Spleen (tissue), 11 donors: ENCODE measurements around the gene IQSEC1. TPM values are rescaled to one million over a fixed set of nuclear protein-coding genes. Genes with fewer than 3 reads are reported as not detected.

ENCODE experiments used
- DNase-seq: peaks from one replicate; pipeline ENCODE4 v3.0.0-alpha.2; 2020
- H3K27ac ChIP-seq, 8 donors: fragments of 200-600 bp; sonication (generic) in 7 of 8; 1 replicate in 4 of 8; 2 replicates in 4 of 8; pipeline versions ENCODE4 v1.5.0 to v1.8.0; 2016 to 2021; ENCODE audit warnings: inconsistent platforms in 4 of 8, mild to moderate bottlenecking in 4 of 8, moderate library complexity in 1 of 8
- H3K27me3 ChIP-seq, 7 donors: fragments of 200-600 bp; sonication (generic) in 6 of 7; replicated peaks in 1 of 7; 1 replicate in 4 of 7; 2 replicates in 3 of 7; pipeline versions ENCODE4 v1.5.0 to v1.8.0; 2016 to 2021; ENCODE audit warnings: inconsistent platforms in 3 of 7, mild to moderate bottlenecking in 1 of 7
- H3K36me3 ChIP-seq, 6 donors: fragments of 200-600 bp; sonication (generic) in 5 of 6; 1 replicate in 4 of 6; 2 replicates in 2 of 6; pipeline versions ENCODE4 v1.5.0 to v1.8.0; 2016 to 2021; ENCODE audit warnings: inconsistent platforms in 2 of 6
- H3K4me1 ChIP-seq, 6 donors: fragments of 200-600 bp; sonication (generic) in 5 of 6; 1 replicate in 3 of 6; 2 replicates in 3 of 6; pipeline versions ENCODE4 v1.5.0 to v1.8.0; 2016 to 2021; ENCODE audit warnings: inconsistent platforms in 3 of 6
- H3K4me3 ChIP-seq, 8 donors: fragments of 200-600 bp; sonication (generic) in 7 of 8; 1 replicate in 4 of 8; 2 replicates in 4 of 8; pipeline versions ENCODE4 v1.5.0 to v1.8.0; 2016 to 2021; ENCODE audit warnings: inconsistent platforms in 4 of 8, mild to moderate bottlenecking in 4 of 8, moderate library complexity in 2 of 8
- H3K9me3 ChIP-seq, 8 donors: fragments of 200-600 bp; sonication (generic) in 7 of 8; 1 replicate in 4 of 8; 2 replicates in 4 of 8; pipeline versions ENCODE4 v1.5.0 to v1.8.0; 2016 to 2021; ENCODE audit warnings: inconsistent platforms in 4 of 8
- CTCF ChIP-seq, 11 experiments: fragments of 200-600 bp in 7 of 11; fragments of 450-650 bp in 4 of 11; sonication (generic) in 4 of 11; IDR thresholded peaks in 8 of 11; conservative IDR thresholded peaks in 3 of 11; 1 replicate in 7 of 11; 2 replicates in 4 of 11; pipeline versions ENCODE4 v1.4.0 to v1.8.0; 2016 to 2021; ENCODE audit warnings: antibody characterized with exemption in 11 of 11, inconsistent platforms in 4 of 11, mild to moderate bottlenecking in 1 of 11
- POLR2A ChIP-seq, 3 donors: fragments of 450-650 bp; IDR thresholded peaks; one replicate each; pipeline ENCODE4 v1.5.1; 2017; ENCODE audit warnings: antibody characterized with exemption in 3 of 3, mild to moderate bottlenecking in 1 of 3
- POLR2AphosphoS5 ChIP-seq, 3 donors: sonication (generic); formaldehyde crosslinking; IDR thresholded peaks; one replicate each; pipeline ENCODE4 v1.5.1; 2017; ENCODE audit warnings: antibody characterized with exemption in 3 of 3
- WGBS, 5 donors: extraction: QIAGEN DNeasy Blood & Tissue Kit in 3 of 5; methylation state at CpG; one replicate each; pipeline versions ENCODE4 v1.1.5 to v1.1.7; 2013 to 2018; 5-methylcytosine and 5-hydroxymethylcytosine counted together
- intact Hi-C: fragments of 100-400 bp; cut with DNase I; formaldehyde crosslinking; loops from one replicate; pipeline ENCODE4 v1.15.0; 2023; ENCODE audit warnings: low total_unique reads
- polyA plus RNA-seq, 3 donors: library from polyadenylated mRNA; stranded (reverse); fragments of 200-250 nt; gene quantifications; one replicate each; pipeline ENCODE4 v1.2.1, GENCODE V29; 2013
- total RNA-seq, 7 donors: library from RNA; depleted of rRNA in 3 of 7; stranded (reverse); fragments of >200 nt in 3 of 7; fragmentation: NEBNext Ultra II Directional in 4 of 7; extraction: Animal tissue kit (Norgen Biotek cat#: 25700) in 4 of 7; gene quantifications; one replicate each; pipeline versions ENCODE4 v1.1.0 to v1.2.1, GENCODE V29; 2016 to 2021
- donor health status: healthy with polysubstance abuse.
- donor health status: DM: no; HTN: no; CAD: no; lungs with moderate emphysema.
- donor health status: DM: no; HTN: no; CAD: no.
- donor health status: Bipolar disorder and iron deficiency.
- donor health status: healthy.
- donor health status: DM: no; HTN: no; CAD: no.
- donor health status: DM: yes; HTN: yes; CAD: no.

IQSEC1 gene
- total and polyA plus RNA-seq, 10 donors = 23.0 to 170 (median 116) TPM

- H3K4me1 ChIP-seq = peaks cover 6 to 45% (median 24%) of the 10 kb centered on the region in 6 donors
- DNase-seq = peak; percentile 91
- peaks cover 0 to 6% (median 0%) of the 10 kb centered on the region in 7 donors for H3K27me3 ChIP-seq
- intact Hi-C loops = no loop called here
- 4 to 9% (median 8%) methylated on average over 8 of the region's 8 CpGs for WGBS, 5 donors
- TF ChIP-seq CTCF (IDR thresholded peaks at IDR 0.05 in 8 of 11, conservative IDR thresholded peaks at IDR 0.05 in 3 of 11) (no peak), POLR2AphosphoS5 (IDR thresholded peaks at IDR 0.05) (peak in 2 of 3 donors; percentile 69 to 73)
- peak overlapping the region; percentile 33 to 88 (median 74) for H3K27ac ChIP-seq
- H3K36me3 ChIP-seq = no peaks in the 10 kb centered on the region
- H3K4me3 ChIP-seq = peak overlapping the region in 1 of 8 donors; percentile 25
- peaks cover 0 to 3% (median 0%) of the 10 kb centered on the region in 8 donors for H3K9me3 ChIP-seq
These were observed 37.5 kb upstream of the IQSEC1 start for GRCh38 chr3:13110678-13111116.

- H3K27me3 ChIP-seq = peaks cover 0 to 6% (median 0%) of the 10 kb centered on the region in 7 donors
- no peak for DNase-seq
- no peak overlapping the region for H3K27ac ChIP-seq
- TF ChIP-seq POLR2A (IDR thresholded peaks at IDR 0.05) (no peak), POLR2AphosphoS5 (IDR thresholded peaks at IDR 0.05) (no peak), CTCF (IDR thresholded peaks at IDR 0.05 in 8 of 11, conservative IDR thresholded peaks at IDR 0.05 in 3 of 11) (no peak)
- H3K9me3 ChIP-seq = peaks cover 0 to 3% (median 0%) of the 10 kb centered on the region in 8 donors
- WGBS, 5 donors = 90 to 96% (median 92%) methylated on average over 5 of the region's 5 CpGs
- H3K36me3 ChIP-seq = no peaks in the 10 kb centered on the region
- intact Hi-C loops = no loop called here
- H3K4me1 ChIP-seq = peaks cover 6 to 45% (median 24%) of the 10 kb centered on the region in 6 donors
- H3K4me3 ChIP-seq = no peak overlapping the region
These were observed 36.3 kb upstream of the IQSEC1 start for GRCh38 chr3:13109516-13109915.

GRCh38 chr3:13108861-13109260, 35.6 kb upstream of the IQSEC1 start:
- Histone ChIP-seq H3K27me3 (peaks cover 0 to 6% (median 0%) of the 10 kb centered on the region in 7 donors), H3K9me3 (peaks cover 0 to 3% (median 0%) of the 10 kb centered on the region in 8 donors), H3K36me3 (no peaks in the 10 kb centered on the region), H3K4me1 (peaks cover 6 to 41% (median 24%) of the 10 kb centered on the region in 6 donors), H3K27ac (no peak overlapping the region), H3K4me3 (no peak overlapping the region)
- intact Hi-C loops = no loop called here
- TF ChIP-seq POLR2AphosphoS5 (IDR thresholded peaks at IDR 0.05) = no peak
- no peak for TF ChIP-seq CTCF (IDR thresholded peaks at IDR 0.05 in 8 of 11, conservative IDR thresholded peaks at IDR 0.05 in 3 of 11)
- no peak for TF ChIP-seq POLR2A (IDR thresholded peaks at IDR 0.05)
- peak; percentile 69 for DNase-seq
- 91 to 96% (median 92%) methylated on average over 12 of the region's 12 CpGs for WGBS, 5 donors

GRCh38 chr3:13107661-13108060, 34.4 kb upstream of the IQSEC1 start:
- Histone ChIP-seq H3K27me3 (peaks cover 0 to 5% (median 0%) of the 10 kb centered on the region in 7 donors), H3K4me3 (no peak overlapping the region), H3K36me3 (no peaks in the 10 kb centered on the region), H3K9me3 (peaks cover 0 to 3% (median 0%) of the 10 kb centered on the region in 8 donors), H3K27ac (no peak overlapping the region), H3K4me1 (peaks cover 6 to 29% (median 24%) of the 10 kb centered on the region in 6 donors)
- intact Hi-C loops = no loop called here
- TF ChIP-seq CTCF (IDR thresholded peaks at IDR 0.05 in 8 of 11, conservative IDR thresholded peaks at IDR 0.05 in 3 of 11) = no peak
- TF ChIP-seq POLR2A (IDR thresholded peaks at IDR 0.05) = no peak
- TF ChIP-seq POLR2AphosphoS5 (IDR thresholded peaks at IDR 0.05) = no peak
- 83 to 95% (median 90%) methylated on average over 13 of the region's 13 CpGs for WGBS, 5 donors
- peak; percentile 74 for DNase-seq
